ENCODE data around the gene TNK2. TPM values are rescaled to one million over a fixed set of nuclear protein-coding genes. Genes with fewer than 3 reads are reported as not detected.
"Not testable (repeated sequence)": the region's sequence is repeated elsewhere in the genome, so short reads cannot be mapped to it uniquely, and the experiment has no call there.

Gene TNK2
- total and polyA plus RNA-seq, 2 donors (not counting 1 experiment from before 2014, with no cell fraction given) = 131 to 198 TPM

- H3K27ac Mint-ChIP-seq; POLR2A ChIA-PET; H3K4me3 ChIP-seq (ENCODE audit: control extremely low read depth in 1 of 5, extremely low read depth in 1 of 5, insufficient read depth in 1 of 5, low read depth in 2 of 5, low read length in 4 of 5): not testable (repeated sequence)
Measured at GRCh38 chr3:195933044-195933430, 24.7 kb upstream of the TNK2 start.

GRCh38 chr3:195932418-195933043 is 24.2 kb upstream of the TNK2 start:
- intact Hi-C loops (cut with micrococcal nuclease) = no loop called here
- Histone ChIP-seq H3K9ac (ENCODE audit: low read length) (no peak overlapping the region), H4K20me1 (ENCODE audit: control insufficient read depth, insufficient read depth, low read length, poor library complexity, severe bottlenecking) (no peaks in the 10 kb centered on the region), H3K27ac (ENCODE audit: low read length in 2 of 2) (no peak overlapping the region), H3K4me3 (ENCODE audit: control extremely low read depth in 1 of 5, extremely low read depth in 1 of 5, insufficient read depth in 1 of 5, low read depth in 2 of 5, low read length in 4 of 5) (no peak overlapping the region), H3K4me2 (replicated peaks; ENCODE audit: low read depth, low read length, poor library complexity, severe bottlenecking) (no peak overlapping the region), H3K36me3 (replicated peaks in 1 of 2; ENCODE audit: control extremely low read depth in 1 of 2, control insufficient read depth in 1 of 2, extremely low read depth in 1 of 2, insufficient read depth in 2 of 2, low read length in 1 of 2) (no peaks in the 10 kb centered on the region), H3K79me2 (ENCODE audit: control insufficient read depth, insufficient read depth, low read length) (no peaks in the 10 kb centered on the region), H3K9me3 (ENCODE audit: control extremely low read depth in 1 of 3, control insufficient read depth in 2 of 3, insufficient read depth in 1 of 3, low read length in 2 of 3) (no peaks in the 10 kb centered on the region), H3K4me1 (ENCODE audit: control insufficient read depth in 2 of 2, insufficient read depth in 2 of 2, low read length in 2 of 2) (no peaks in the 10 kb centered on the region), H2AFZ (ENCODE audit: insufficient read depth, low read depth, low read length, poor library complexity, severe bottlenecking) (no peak overlapping the region), H3K27me3 (replicated peaks in 1 of 4; ENCODE audit: control extremely low read depth in 1 of 4, control insufficient read depth in 3 of 4, insufficient read depth in 4 of 4, low read length in 3 of 4) (no peaks in the 10 kb centered on the region)
- POLR2A ChIA-PET = no interaction called here
- ATAC-seq (ENCODE audit: low read depth) = no peak
- TF ChIP-seq CTCF (IDR thresholded peaks at IDR 0.05) (no peak), EZH2 (IDR thresholded peaks at IDR 0.05; ENCODE audit: borderline replicate concordance, insufficient read depth, low read depth, low read length, poor library complexity, severe bottlenecking) (no peak)
- DNase-seq = no peak
- no peaks in the 10 kb centered on the region for H3K27me3 Mint-ChIP-seq
- H3K9me3 Mint-ChIP-seq (ENCODE audit: insufficient read depth) = no peaks in the 10 kb centered on the region
- CTCF ChIA-PET = no interaction called here
- no peak overlapping the region for H3K4me3 Mint-ChIP-seq
- no peaks in the 10 kb centered on the region for H3K4me1 Mint-ChIP-seq
- no peak overlapping the region for H3K27ac Mint-ChIP-seq
- WGBS (ENCODE audit: insufficient coverage) = 100% methylated on average over 4 of the region's 9 CpGs

More at GRCh38 chr3:195933044-195933430, 24.7 kb upstream of the TNK2 start:
- H3K4me1 ChIP-seq (ENCODE audit: control insufficient read depth in 2 of 2, insufficient read depth in 2 of 2, low read length in 2 of 2); intact Hi-C loops (cut with micrococcal nuclease); H3K27ac ChIP-seq (ENCODE audit: low read length in 2 of 2); H3K27me3 ChIP-seq (replicated peaks in 1 of 4; ENCODE audit: control extremely low read depth in 1 of 4, control insufficient read depth in 3 of 4, insufficient read depth in 4 of 4, low read length in 3 of 4); H3K79me2 ChIP-seq (ENCODE audit: control insufficient read depth, insufficient read depth, low read length); H3K27me3 Mint-ChIP-seq; H2AFZ ChIP-seq (ENCODE audit: insufficient read depth, low read depth, low read length, poor library complexity, severe bottlenecking); H4K20me1 ChIP-seq (ENCODE audit: control insufficient read depth, insufficient read depth, low read length, poor library complexity, severe bottlenecking); CTCF ChIA-PET; ATAC-seq (ENCODE audit: low read depth); H3K9me3 ChIP-seq (ENCODE audit: control extremely low read depth in 1 of 3, control insufficient read depth in 2 of 3, insufficient read depth in 1 of 3, low read length in 2 of 3); H3K4me3 Mint-ChIP-seq; H3K4me1 Mint-ChIP-seq; H3K9ac ChIP-seq (ENCODE audit: low read length); DNase-seq; H3K9me3 Mint-ChIP-seq (ENCODE audit: insufficient read depth); H3K4me2 ChIP-seq (replicated peaks; ENCODE audit: low read depth, low read length, poor library complexity, severe bottlenecking); H3K36me3 ChIP-seq (replicated peaks in 1 of 2; ENCODE audit: control extremely low read depth in 1 of 2, control insufficient read depth in 1 of 2, extremely low read depth in 1 of 2, insufficient read depth in 2 of 2, low read length in 1 of 2): not testable (repeated sequence)
- 100% methylated on average over 4 of the region's 6 CpGs for WGBS (ENCODE audit: insufficient coverage)
